ENCODE results near the gene SFTA2. TPM values are rescaled to one million over a fixed set of nuclear protein-coding genes. Genes with fewer than 3 reads are reported as not detected.

SFTA2 gene
- total and polyA plus RNA-seq, 2 of the 8 experiments (the other 6 are each of a cell fraction or from before 2014, with no cell fraction given): not detected

- 83% methylated on average over 8 of the region's 8 CpGs; no CpG with 5 or more reads in 1 of the 2 experiments for WGBS, 2 experiments (ENCODE audit: extremely low coverage in 1 of 2, insufficient coverage in 1 of 2, insufficient read length in 1 of 2, insufficient replicate concordance in 2 of 2, low coverage in 1 of 2, low lambda C conversion rate in 2 of 2, missing lambda C conversion rate in 1 of 2)
- Histone ChIP-seq H2AFZ (ENCODE audit: low read length) (no peak overlapping the region), H2AK5ac (ENCODE audit: low read depth, low read length) (no peak overlapping the region), H2BK12ac (ENCODE audit: low read depth, low read length) (peak overlapping the region; percentile 39; the same call in 1 of the 2 replicates), H3K27ac (ENCODE audit: low read depth, low read length) (no peak overlapping the region), H3K23me2 (ENCODE audit: low read depth, low read length) (peaks cover 10% of the 10 kb centered on the region), H3K4me3 (ENCODE audit: extremely low read depth in 1 of 4, insufficient read depth in 2 of 4, low read depth in 3 of 4, low read length in 4 of 4) (peak overlapping the region in 1 of 4 experiments; percentile 74; a peak in 2 of 8 replicates), H4K91ac (replicated peaks; ENCODE audit: insufficient read length, low read length) (no peak overlapping the region), H4K20me1 (replicated peaks in 1 of 2; ENCODE audit: control insufficient read depth in 1 of 2, insufficient read depth in 2 of 2, low read length in 2 of 2) (peaks cover 0 to 2% of the 10 kb centered on the region in 2 experiments), H3K23ac (ENCODE audit: insufficient read length) (no peak overlapping the region), H2BK120ac (replicated peaks; ENCODE audit: low read depth, low read length) (no peak overlapping the region), H3K9ac (replicated peaks in 1 of 4; ENCODE audit: extremely low read depth in 1 of 4, low read depth in 3 of 4, low read length in 3 of 4) (no peak overlapping the region), H3K14ac (ENCODE audit: insufficient read length) (no peak overlapping the region), H3K9me3 (ENCODE audit: insufficient read depth in 2 of 2, low read depth in 1 of 2, low read length in 1 of 2) (no peaks in the 10 kb centered on the region), H3K79me1 (ENCODE audit: low read depth, low read length) (0 out of 2 replicates have a peak, but pooled peaks cover 2% of the 10 kb centered on the region), H2BK5ac (ENCODE audit: low read depth, low read length) (0 out of 2 replicates have a peak overlapping the region, but pooled peaks have one; percentile 63), H3K4me2 (ENCODE audit: insufficient read depth in 1 of 2, low read depth in 2 of 2, low read length in 2 of 2) (peak overlapping the region in 1 of 2 experiments; percentile 68; a peak in 1 of 4 replicates), H3K27me3 (replicated peaks in 1 of 4; ENCODE audit: control insufficient read depth in 3 of 4, extremely low read depth in 1 of 4, insufficient read depth in 3 of 4, low read length in 3 of 4) (no peaks in the 10 kb centered on the region), H2BK20ac (ENCODE audit: low read length) (no peak overlapping the region), H3K36me3 (ENCODE audit: control insufficient read depth in 2 of 4, insufficient read depth in 4 of 4, low read length in 3 of 4) (peaks cover 6 to 16% (median 9%) of the 10 kb centered on the region in 4 experiments; a peak in 7 of 8 replicates), H3K4ac (replicated peaks; ENCODE audit: insufficient read length, low read depth, low read length) (no peak overlapping the region), H2BK15ac (ENCODE audit: low read length) (no peak overlapping the region), H3K18ac (ENCODE audit: extremely low read depth, low read length) (no peak overlapping the region), H4K5ac (ENCODE audit: insufficient read length, low read depth, low read length) (no peak overlapping the region), H4K8ac (ENCODE audit: extremely low read depth, insufficient read depth, low read length) (no peak overlapping the region; the same call in 1 of the 2 replicates), H3K79me2 (ENCODE audit: control insufficient read depth in 1 of 2, insufficient read depth in 2 of 2, low read length in 2 of 2) (peaks cover 0 to 13% of the 10 kb centered on the region in 2 experiments; a peak in 2 of 4 replicates), H3K56ac (replicated peaks; ENCODE audit: insufficient read length, low read depth, low read length) (no peak overlapping the region), H3K4me1 (replicated peaks in 1 of 4; ENCODE audit: control insufficient read depth in 3 of 4, insufficient read depth in 4 of 4, low read length in 3 of 4) (peaks cover 0 to 18% (median 7%) of the 10 kb centered on the region in 4 experiments; a peak in 5 of 7 replicates)
- POLR2A ChIA-PET (ENCODE audit: partially characterized antibody): interaction anchor here (0.7 to 4.0 kb wide), 19 partner anchors 10 to 629 kb away, joined by 3 to 17 read pairs (median 3); partner anchors contain the start of genes DDR1, DDX39B and FLOT1
- FAIRE-seq (no peak), DNase-seq (ENCODE audit: low read depth in 1 of 2, low spot score in 2 of 2) (no peak)
- peak; percentile 88 for TF ChIP-seq TAF7 (optimal IDR thresholded peaks at IDR 0.05; ENCODE audit: borderline replicate concordance, low read depth, low read length)
- TF ChIP-seq FOSL1 (IDR thresholded peaks at IDR 0.05; ENCODE audit: insufficient read depth, low read depth, low read length): no peak
- 0 out of 3 replicates have a peak, but pooled peaks of 1 of the 2 experiments have one; percentile 40 for TF ChIP-seq POLR2A (IDR thresholded peaks at IDR 0.05; ENCODE audit: control extremely low read depth in 1 of 2, low read depth in 2 of 2, low read length in 2 of 2)
- no peak for TF ChIP-seq KDM5A (IDR thresholded peaks at IDR 0.05; ENCODE audit: low read length)
- CTCF ChIA-PET (ENCODE audit: partially characterized antibody): interaction anchor here (0.6 to 16.0 kb wide), 27 partner anchors 11 to 298 kb away, joined by 3 to 285 read pairs (median 5); partner anchors contain the start of genes DDR1 and MUCL3
Observed at GRCh38 chr6:30912746-30913520, 19.0 kb downstream of the SFTA2 start.
